GM23338 (cell line): ENCODE measurements around the gene CDCA4. TPM values are rescaled to one million over a fixed set of nuclear protein-coding genes. Genes with fewer than 3 reads are reported as not detected.

Source experiments
- ATAC-seq: fragments of 200-7000 bp; cut with Tn5 transposase; 3 replicates; pipeline ENCODE4 v1.9.1; 2020
- DNase-seq: peaks from one replicate; pipeline ENCODE4 v3.0.0-alpha.2; 2015; ENCODE audit warnings: low spot score
- H2AFZ ChIP-seq: fragments of 200-600 bp; sonication (generic); 2 replicates; pipeline ENCODE4 v1.8.0; 2016; ENCODE audit warnings: antibody characterized with exemption, mild to moderate bottlenecking, moderate library complexity
- H3F3A ChIP-seq: fragments of 200-600 bp; sonication (generic); replicated peaks from 2 replicates; pipeline ENCODE4 v1.8.0; 2017; ENCODE audit warnings: antibody characterized with exemption, mixed run types, low read depth
- H3K27ac ChIP-seq: fragments of 200-600 bp; sonication (generic); 2 replicates; pipeline ENCODE4 v1.6.1; 2016; ENCODE audit warnings: low read depth
- H3K27me3 ChIP-seq: fragments of 200-600 bp; sonication (generic); 2 replicates; pipeline ENCODE4 v1.8.0; 2016; ENCODE audit warnings: mild to moderate bottlenecking, mixed run types, moderate library complexity; ENCODE audit not compliant: insufficient read depth
- H3K36me3 ChIP-seq: fragments of 200-600 bp; sonication (generic); 2 replicates; pipeline ENCODE4 v1.8.0; 2016; ENCODE audit warnings: mild to moderate bottlenecking; ENCODE audit not compliant: insufficient read depth
- H3K4me1 ChIP-seq: fragments of 200-600 bp; sonication (generic); 2 replicates; pipeline ENCODE4 v1.8.0; 2016; ENCODE audit warnings: mild to moderate bottlenecking, moderate library complexity; ENCODE audit not compliant: insufficient read depth
- H3K4me2 ChIP-seq: fragments of 200-600 bp; sonication (generic); 2 replicates; pipeline ENCODE4 v1.7.1; 2017; ENCODE audit warnings: mixed run types
- H3K4me3 ChIP-seq: fragments of 200-600 bp; sonication (generic); 2 replicates; pipeline ENCODE4 v1.6.1; 2016; ENCODE audit warnings: mixed run types
- H3K79me2 ChIP-seq: fragments of 200-600 bp; sonication (generic); replicated peaks from 2 replicates; pipeline ENCODE4 v1.8.0; 2017; ENCODE audit warnings: mild to moderate bottlenecking; ENCODE audit not compliant: insufficient read depth
- H3K9me2 ChIP-seq: fragments of 200-600 bp; sonication (generic); 2 replicates; pipeline ENCODE4 v1.8.0; 2017; ENCODE audit not compliant: insufficient read depth
- H4K20me1 ChIP-seq: fragments of 200-600 bp; sonication (generic); replicated peaks from 2 replicates; pipeline ENCODE4 v1.8.0; 2017; ENCODE audit warnings: mild to moderate bottlenecking; ENCODE audit not compliant: insufficient read depth
- H3K27ac Mint-ChIP-seq: 2 replicates; pipeline ENCODE4 v1.8.0; 2020; ENCODE audit warnings: inconsistent platforms, mild to moderate bottlenecking, moderate library complexity, mixed read lengths
- H3K27me3 Mint-ChIP-seq: 3 replicates; pipeline ENCODE4 v1.8.0; 2022; ENCODE audit warnings: low read depth, mild to moderate bottlenecking, moderate library complexity, mixed read lengths, inconsistent platforms; ENCODE audit not compliant: insufficient read depth, poor library complexity
- H3K36me3 Mint-ChIP-seq: 3 replicates; pipeline ENCODE4 v1.8.0; 2021; ENCODE audit warnings: low read depth, mild to moderate bottlenecking, inconsistent platforms, moderate library complexity, mixed read lengths
- H3K4me1 Mint-ChIP-seq: 3 replicates; pipeline ENCODE4 v1.8.0; 2020; ENCODE audit warnings: mild to moderate bottlenecking, inconsistent platforms, mixed read lengths
- H3K4me3 Mint-ChIP-seq: 3 replicates; pipeline ENCODE4 v1.8.0; 2021; ENCODE audit warnings: moderate library complexity, mild to moderate bottlenecking, inconsistent platforms, mixed read lengths
- H3K9me3 Mint-ChIP-seq: 3 replicates; pipeline ENCODE4 v1.8.0; 2020; ENCODE audit warnings: moderate library complexity, mild to moderate bottlenecking, inconsistent platforms, mixed read lengths
- EZH2phosphoT487 ChIP-seq: fragments of 200-600 bp; sonication (generic); IDR thresholded peaks from one replicate; pipeline ENCODE4 v1.8.1; 2018; ENCODE audit warnings: antibody characterized with exemption; ENCODE audit not compliant: unreplicated experiment
- NANOG ChIP-seq: IDR thresholded peaks from 2 replicates; pipeline ENCODE4 v1.6.1; 2016; ENCODE audit warnings: antibody characterized with exemption, borderline replicate concordance
- POLR2AphosphoS5 ChIP-seq: IDR thresholded peaks from 2 replicates; pipeline ENCODE4 v1.6.1; 2016; ENCODE audit warnings: antibody characterized with exemption, low read depth
- REST ChIP-seq: IDR thresholded peaks from one replicate; pipeline ENCODE4 v1.6.1; 2018; ENCODE audit warnings: antibody characterized with exemption; ENCODE audit not compliant: unreplicated experiment
- STAT1 ChIP-seq: IDR thresholded peaks from one replicate; pipeline ENCODE4 v1.6.1; 2016; ENCODE audit warnings: antibody characterized with exemption; ENCODE audit not compliant: unreplicated experiment
- ZNF114 ChIP-seq: fragments of 250-450 bp; sonication (Bioruptor Pico); IDR thresholded peaks from 2 replicates; pipeline ENCODE4 v1.5.0; 2020; ENCODE audit warnings: mild to moderate bottlenecking, moderate library complexity
- ZNF462 ChIP-seq: fragments of 250-450 bp; sonication (Bioruptor Pico); IDR thresholded peaks from 2 replicates; pipeline ENCODE4 v1.5.0; 2020; ENCODE audit warnings: mild to moderate bottlenecking, moderate library complexity
- polyA plus RNA-seq: library from polyadenylated mRNA; unstranded; fragments of >200 nt; fragmentation: Nextera tagmentation; extraction: Ambion mirVana; gene quantifications from 2 replicates; pipeline ENCODE4 v1.2.1, GENCODE V29; 2016
- total RNA-seq: library from RNA; depleted of rRNA; stranded (reverse); fragments of >200 nt; shearing (Covaris generic); gene quantifications from 2 replicates; pipeline ENCODE4 v1.2.3, GENCODE V29; 2014
- TF ChIP-seq, protein P1 (sequence below), 2 experiments: fragments of 200-600 bp in 1 of 2; sonication (generic) in 1 of 2; conservative IDR thresholded peaks; 2 replicates each; pipeline versions ENCODE4 v1.5.1 to v1.6.1; 2016 to 2017; ENCODE audit warnings: antibody characterized with exemption in 2 of 2, low read depth in 2 of 2, mild to moderate bottlenecking in 2 of 2, moderate library complexity in 1 of 2

Gene CDCA4
- total and polyA plus RNA-seq, 2 experiments from 2014 or later, result 32.6 to 70.7 TPM

DNA sequence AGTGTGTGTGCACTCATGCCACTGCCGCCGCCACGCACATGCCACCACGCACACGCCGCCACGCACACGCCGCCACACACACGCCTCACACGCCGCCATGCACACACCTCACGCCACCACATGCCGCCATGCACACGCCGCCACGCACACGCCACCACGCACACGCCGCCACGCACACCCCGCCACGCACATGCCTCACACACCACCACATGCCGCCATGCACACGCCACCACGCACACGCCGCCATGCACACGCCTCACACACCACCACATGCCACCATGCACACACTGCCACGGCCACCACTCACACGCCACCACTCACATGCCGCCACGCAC lies 29.0 kb downstream of the CDCA4 start:
- Mint-ChIP-seq H3K9me3 (no peaks in the 10 kb centered on the region; the same call in 2 of the 3 replicates), H3K4me3 (no peak overlapping the region), H3K27me3 (peaks cover 13% of the 10 kb centered on the region), H3K27ac (no peak overlapping the region), H3K4me1 (no peaks in the 10 kb centered on the region; the same call in 2 of the 3 replicates), H3K36me3 (peaks cover 10% of the 10 kb centered on the region; the same call in 2 of the 3 replicates)
- Histone ChIP-seq H3K4me3 (no peak overlapping the region), H3K9me2 (no peaks in the 10 kb centered on the region), H2AFZ (no peak overlapping the region), H3F3A (no peaks in the 10 kb centered on the region), H3K27ac (no peak overlapping the region), H3K4me2 (no peak overlapping the region), H4K20me1 (no peaks in the 10 kb centered on the region), H3K36me3 (no peaks in the 10 kb centered on the region), H3K27me3 (no peaks in the 10 kb centered on the region), H3K4me1 (no peaks in the 10 kb centered on the region), H3K79me2 (no peaks in the 10 kb centered on the region)
- TF ChIP-seq EZH2phosphoT487 (no peak), ZNF114 (CRISPR knock-in tag) (no peak), POLR2AphosphoS5 (no peak)
- TF ChIP-seq, protein P1, sequence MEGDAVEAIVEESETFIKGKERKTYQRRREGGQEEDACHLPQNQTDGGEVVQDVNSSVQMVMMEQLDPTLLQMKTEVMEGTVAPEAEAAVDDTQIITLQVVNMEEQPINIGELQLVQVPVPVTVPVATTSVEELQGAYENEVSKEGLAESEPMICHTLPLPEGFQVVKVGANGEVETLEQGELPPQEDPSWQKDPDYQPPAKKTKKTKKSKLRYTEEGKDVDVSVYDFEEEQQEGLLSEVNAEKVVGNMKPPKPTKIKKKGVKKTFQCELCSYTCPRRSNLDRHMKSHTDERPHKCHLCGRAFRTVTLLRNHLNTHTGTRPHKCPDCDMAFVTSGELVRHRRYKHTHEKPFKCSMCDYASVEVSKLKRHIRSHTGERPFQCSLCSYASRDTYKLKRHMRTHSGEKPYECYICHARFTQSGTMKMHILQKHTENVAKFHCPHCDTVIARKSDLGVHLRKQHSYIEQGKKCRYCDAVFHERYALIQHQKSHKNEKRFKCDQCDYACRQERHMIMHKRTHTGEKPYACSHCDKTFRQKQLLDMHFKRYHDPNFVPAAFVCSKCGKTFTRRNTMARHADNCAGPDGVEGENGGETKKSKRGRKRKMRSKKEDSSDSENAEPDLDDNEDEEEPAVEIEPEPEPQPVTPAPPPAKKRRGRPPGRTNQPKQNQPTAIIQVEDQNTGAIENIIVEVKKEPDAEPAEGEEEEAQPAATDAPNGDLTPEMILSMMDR (conservative IDR thresholded peaks at IDR 0.05; ENCODE audit: low read depth in 2 of 2), result no peak
- no peak for ATAC-seq
- no peak for DNase-seq

- H3K4me1 Mint-ChIP-seq, result no peaks in the 10 kb centered on the region; the same call in 2 of the 3 replicates
- Histone ChIP-seq H3K36me3 (no peaks in the 10 kb centered on the region), H3K27me3 (no peaks in the 10 kb centered on the region), H3K79me2 (no peaks in the 10 kb centered on the region), H3K27ac (no peak overlapping the region), H3K4me1 (no peaks in the 10 kb centered on the region), H2AFZ (no peak overlapping the region), H3F3A (no peaks in the 10 kb centered on the region), H3K9me2 (no peaks in the 10 kb centered on the region), H3K4me2 (no peak overlapping the region), H4K20me1 (no peaks in the 10 kb centered on the region), H3K4me3 (no peak overlapping the region)
- no peak overlapping the region for H3K4me3 Mint-ChIP-seq
- H3K27me3 Mint-ChIP-seq, result peaks cover 13% of the 10 kb centered on the region
- no peak overlapping the region for H3K27ac Mint-ChIP-seq
- peaks cover 10% of the 10 kb centered on the region; the same call in 2 of the 3 replicates for H3K36me3 Mint-ChIP-seq
- H3K9me3 Mint-ChIP-seq, result no peaks in the 10 kb centered on the region; the same call in 2 of the 3 replicates
- ATAC-seq (no peak), DNase-seq (no peak)
- no peak for TF ChIP-seq ZNF462 (CRISPR knock-in tag)
- no peak for TF ChIP-seq POLR2AphosphoS5
- no peak for TF ChIP-seq STAT1
- no peak for TF ChIP-seq REST
- TF ChIP-seq NANOG, result no peak
- TF ChIP-seq, protein P1 (conservative IDR thresholded peaks at IDR 0.05; ENCODE audit: low read depth in 2 of 2), result no peak
Observed at GRCh38 chr14:104989951-104990303, 31.0 kb downstream of the CDCA4 start.
